Heart left ventricle (tissue), 16 donors: Measurements from ENCODE around the gene CKB. TPM values are rescaled to one million over a fixed set of nuclear protein-coding genes. Genes with fewer than 3 reads are reported as not detected.

Source experiments
- ATAC-seq, 4 donors: fragments of 200-7000 bp; cut with Tn5 transposase; one replicate each; pipeline ENCODE4 v1.9.1; 2020 to 2022; ENCODE audit warnings: moderate library complexity in 4 of 4, mild to moderate bottlenecking in 3 of 4, moderate number of reproducible peaks in 1 of 4
- DNase-seq, 5 donors: peaks; one replicate each; pipeline ENCODE4 v3.0.0-alpha.2; 2020
- H3K27ac ChIP-seq, 12 donors: fragments of 200-600 bp; sonication (generic) in 4 of 12; one replicate each; pipeline versions ENCODE4 v1.5.0 to v1.8.0; 2016 to 2022; ENCODE audit warnings: mild to moderate bottlenecking in 2 of 12
- H3K27me3 ChIP-seq, 9 donors: fragments of 200-600 bp; sonication (generic) in 2 of 9; one replicate each; pipeline versions ENCODE4 v1.5.1 to v1.8.0; 2016 to 2022; ENCODE audit warnings: mild to moderate bottlenecking in 3 of 9
- H3K36me3 ChIP-seq, 9 donors: fragments of 200-600 bp; sonication (generic) in 2 of 9; one replicate each; pipeline versions ENCODE4 v1.5.0 to v1.8.0; 2018 to 2022; ENCODE audit warnings: mild to moderate bottlenecking in 2 of 9
- H3K4me1 ChIP-seq, 12 donors: fragments of 200-600 bp; sonication (generic) in 4 of 12; one replicate each; pipeline versions ENCODE4 v1.5.0 to v1.8.0; 2016 to 2022; ENCODE audit warnings: mild to moderate bottlenecking in 3 of 12
- H3K4me3 ChIP-seq, 12 donors: fragments of 200-600 bp; sonication (generic) in 4 of 12; one replicate each; pipeline versions ENCODE4 v1.5.0 to v1.8.0; 2017 to 2022; ENCODE audit warnings: mild to moderate bottlenecking in 9 of 12, moderate library complexity in 4 of 12
- H3K9me3 ChIP-seq, 12 donors: fragments of 200-600 bp; sonication (generic) in 4 of 12; one replicate each; pipeline versions ENCODE4 v1.5.0 to v1.8.0; 2016 to 2022; ENCODE audit warnings: mild to moderate bottlenecking in 1 of 12
- POLR2A ChIP-seq, 2 donors: fragments of 450-650 bp; IDR thresholded peaks; one replicate each; pipeline ENCODE4 v1.6.1; 2017; ENCODE audit warnings: antibody characterized with exemption in 2 of 2, mild to moderate bottlenecking in 2 of 2, moderate library complexity in 2 of 2
- WGBS, 4 donors: extraction: QIAGEN DNeasy Blood & Tissue Kit in 2 of 4; methylation state at CpG; one replicate each; pipeline versions ENCODE4 v1.1.5 to v1.1.7; 2013 to 2018; 5-methylcytosine and 5-hydroxymethylcytosine counted together
- intact Hi-C, 10 donors: fragments of 100-400 bp; cut with DNase I; formaldehyde crosslinking; loops; one replicate each; pipeline versions ENCODE4 v1.11.1 to v1.14.2; 2022
- polyA plus RNA-seq, 2 donors: library from polyadenylated mRNA; stranded (reverse); fragments of 200-250 nt; gene quantifications; one replicate each; pipeline ENCODE4 v1.2.3, GENCODE V29; 2013
- total RNA-seq, 9 donors: library from RNA; depleted of rRNA in 2 of 9; stranded (reverse); fragments of >200 nt in 2 of 9; fragmentation: NEBNext Ultra II Directional in 3 of 9; extraction: Animal tissue kit (Norgen Biotek cat#: 25700) in 3 of 9; gene quantifications; one replicate each; pipeline versions ENCODE4 v1.1.0 to v1.2.4, GENCODE V29; 2016 to 2023
- TF ChIP-seq, protein P1 (sequence below), 12 donors: fragments of 200-600 bp; sonication (generic) in 4 of 12; IDR thresholded peaks; one replicate each; pipeline versions ENCODE4 v1.5.0 to v1.8.0; 2018 to 2022; ENCODE audit warnings: antibody characterized with exemption in 12 of 12, mild to moderate bottlenecking in 5 of 12
- donor health status: ischemic (EF 13 %, LVEDD 7.1; RV severe dilation, severe dysfunction).
- donor health status: healthy with polysubstance abuse.
- donor health status: DM: no; HTN: yes; CAD: no.
- donor health status: DM: no; HTN: no; CAD: no.
- donor health status: ischemic (EF 25% LVEDD 6.9; RV normal size, moderate dysfunction).
- donor health status: ischemic (EF 25% LVEDD 5.7; RV mildly dilated, moderate dysfunction).
- donor health status: healthy.
- donor health status: DM: yes; HTN: yes; CAD: no.
- donor health status: ischemic (EF 35%, LVEDD 5.7; RV mildly dilated, moderate dysfunction).
- donor health status: nonischemic (EF 11% LVEDD 7.7; RV severe dilation, severe dysfunction).
- donor health status: DM: yes; HTN: yes; CAD: no.
- donor health status: PGD.
- donor health status: ischemic (EF 29% LVEDD 5.4; RV normal size, mild dysfunction).
- donor health status: nonischemic (EF 23%, LVEDD 6.1; RV moderate dilation, normal function).

The CKB gene
- total and polyA plus RNA-seq, 11 donors: 203 to 1,105 (median 529) TPM

DNA sequence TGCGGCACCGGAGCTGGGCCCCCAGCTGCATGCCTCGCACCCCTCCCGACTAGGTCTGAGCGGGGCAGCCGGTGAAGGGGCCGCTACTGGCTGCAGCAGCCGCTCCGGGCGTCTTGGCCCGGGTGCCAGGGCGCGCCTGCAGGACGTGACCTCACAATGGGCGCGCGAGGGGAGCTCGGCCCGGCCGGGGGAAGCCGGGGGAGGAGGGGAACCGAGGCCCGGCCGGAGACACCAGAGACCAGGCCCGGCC, 39.5 kb upstream of the CKB start:
- H3K36me3 ChIP-seq: peaks cover 0 to 44% (median 26%) of the 10 kb centered on the region in 9 donors
- 0 to 2% (median 1%) methylated on average over 6 to 25 of the region's 25 CpGs for WGBS, 4 donors
- peak; percentile 12 to 78 (median 69) for ATAC-seq

DNA sequence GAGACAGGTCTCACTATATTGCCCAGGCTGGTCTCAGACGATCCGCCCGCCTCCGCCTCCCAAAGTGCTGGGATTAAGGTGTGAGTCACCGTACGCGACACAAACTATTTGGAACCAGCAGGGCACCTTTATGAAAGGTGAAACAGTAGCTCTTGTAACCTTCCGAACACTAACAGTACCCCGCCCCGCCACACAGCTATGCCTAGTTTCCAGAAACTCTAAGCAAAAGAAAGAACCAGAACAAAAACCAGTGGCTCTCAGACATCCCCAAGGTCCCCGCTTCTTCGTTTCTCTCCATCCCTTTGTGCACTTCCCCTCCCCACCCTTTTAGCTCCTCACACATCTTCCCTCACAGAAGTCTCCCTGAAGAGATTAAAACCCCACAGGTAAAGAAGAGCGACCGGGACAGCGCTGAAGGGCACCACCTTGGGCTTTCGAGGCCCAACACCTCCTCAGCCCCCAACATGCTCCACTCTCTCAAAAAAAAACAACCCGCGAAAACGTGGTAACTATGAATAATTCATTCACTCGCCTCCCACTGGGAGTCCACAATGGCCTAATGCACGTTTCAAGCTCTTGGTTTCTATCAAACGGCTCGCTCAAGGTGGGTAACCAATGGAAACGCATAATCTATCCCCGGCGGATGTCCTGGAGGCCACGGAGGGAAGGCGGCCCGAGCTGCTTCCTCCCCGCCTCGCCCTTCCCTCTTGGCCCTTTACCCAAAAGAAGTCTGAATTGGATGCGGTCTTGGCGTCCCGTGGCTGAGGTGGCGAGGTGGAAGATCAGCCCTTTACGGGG, 39.0 kb upstream of the CKB start:
- Histone ChIP-seq H3K27me3 (no peaks in the 10 kb centered on the region), H3K36me3 (peaks cover 0 to 44% (median 28%) of the 10 kb centered on the region in 9 donors), H3K4me1 (peaks cover 3 to 81% (median 62%) of the 10 kb centered on the region in 12 donors), H3K9me3 (no peaks in the 10 kb centered on the region), H3K27ac (peak overlapping the region; percentile 92 to 99 (median 96)), H3K4me3 (peak overlapping the region; percentile 62 to 99 (median 86))
- 6 to 10% (median 8%) methylated on average over 33 to 36 of the region's 36 CpGs for WGBS, 4 donors
- intact Hi-C loops: loop anchor here in 1 of 10 donors (10.0 kb wide), 1 partner anchor 153 kb away; the partner anchor contains the start of genes XRCC3 and ZFYVE21
- ATAC-seq (peak; percentile 24 to 74 (median 51)), DNase-seq (peak in 4 of 5 donors; percentile 64 to 70 (median 66))
- TF ChIP-seq POLR2A (IDR thresholded peaks at IDR 0.05): no peak
- TF ChIP-seq, protein P1, sequence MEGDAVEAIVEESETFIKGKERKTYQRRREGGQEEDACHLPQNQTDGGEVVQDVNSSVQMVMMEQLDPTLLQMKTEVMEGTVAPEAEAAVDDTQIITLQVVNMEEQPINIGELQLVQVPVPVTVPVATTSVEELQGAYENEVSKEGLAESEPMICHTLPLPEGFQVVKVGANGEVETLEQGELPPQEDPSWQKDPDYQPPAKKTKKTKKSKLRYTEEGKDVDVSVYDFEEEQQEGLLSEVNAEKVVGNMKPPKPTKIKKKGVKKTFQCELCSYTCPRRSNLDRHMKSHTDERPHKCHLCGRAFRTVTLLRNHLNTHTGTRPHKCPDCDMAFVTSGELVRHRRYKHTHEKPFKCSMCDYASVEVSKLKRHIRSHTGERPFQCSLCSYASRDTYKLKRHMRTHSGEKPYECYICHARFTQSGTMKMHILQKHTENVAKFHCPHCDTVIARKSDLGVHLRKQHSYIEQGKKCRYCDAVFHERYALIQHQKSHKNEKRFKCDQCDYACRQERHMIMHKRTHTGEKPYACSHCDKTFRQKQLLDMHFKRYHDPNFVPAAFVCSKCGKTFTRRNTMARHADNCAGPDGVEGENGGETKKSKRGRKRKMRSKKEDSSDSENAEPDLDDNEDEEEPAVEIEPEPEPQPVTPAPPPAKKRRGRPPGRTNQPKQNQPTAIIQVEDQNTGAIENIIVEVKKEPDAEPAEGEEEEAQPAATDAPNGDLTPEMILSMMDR (IDR thresholded peaks at IDR 0.05): no peak

More for the DNA sequence above, 39.5 kb upstream of the CKB start:
- H3K27me3 ChIP-seq: no peaks in the 10 kb centered on the region
- H3K9me3 ChIP-seq: no peaks in the 10 kb centered on the region
- peaks cover 3 to 75% (median 61%) of the 10 kb centered on the region in 12 donors for H3K4me1 ChIP-seq
- peak in 4 of 5 donors; percentile 60 to 69 (median 68) for DNase-seq
- peak overlapping the region; percentile 62 to 99 (median 86) for H3K4me3 ChIP-seq
- TF ChIP-seq, protein P1 (IDR thresholded peaks at IDR 0.05): no peak
- TF ChIP-seq POLR2A (IDR thresholded peaks at IDR 0.05): no peak
- peak overlapping the region; percentile 92 to 99 (median 96) for H3K27ac ChIP-seq
- intact Hi-C loops: loop anchor here in 1 of 10 donors (10.0 kb wide), 1 partner anchor 153 kb away; the partner anchor contains the start of genes XRCC3 and ZFYVE21

DNA sequence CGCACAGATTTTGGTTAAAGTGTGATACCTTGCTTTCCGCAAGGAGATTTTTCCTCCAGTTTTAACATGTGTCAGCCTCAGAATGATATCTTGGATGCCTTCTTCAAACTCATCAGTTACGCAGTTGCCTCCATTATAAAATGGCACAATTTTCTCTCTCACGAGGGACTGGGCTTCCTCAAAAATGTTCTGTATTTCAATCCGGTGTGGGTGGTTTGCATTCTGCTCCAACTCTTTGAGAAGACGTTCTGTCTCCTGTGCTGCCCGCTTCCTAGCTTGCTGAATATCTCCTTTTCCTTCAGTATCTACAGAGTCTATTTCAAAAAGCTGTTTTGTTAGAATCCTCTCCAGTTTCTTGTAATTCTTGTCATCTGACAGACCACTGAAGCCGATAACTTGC, 38.1 kb upstream of the CKB start:
- Histone ChIP-seq H3K27me3 (no peaks in the 10 kb centered on the region), H3K36me3 (peaks cover 0 to 44% (median 28%) of the 10 kb centered on the region in 9 donors), H3K27ac (peak overlapping the region in 8 of 12 donors; percentile 93 to 99 (median 98)), H3K4me1 (peaks cover 3 to 85% (median 64%) of the 10 kb centered on the region in 12 donors), H3K4me3 (peak overlapping the region in 7 of 12 donors; percentile 79 to 99 (median 96)), H3K9me3 (no peaks in the 10 kb centered on the region)
- WGBS, 4 donors: 68 to 73% (median 69%) methylated on average over 8 of the region's 8 CpGs
- ATAC-seq (no peak), DNase-seq (no peak)
- intact Hi-C loops: loop anchor here in 1 of 10 donors (10.0 kb wide), 1 partner anchor 154 kb away; the partner anchor contains the start of genes XRCC3 and ZFYVE21
- TF ChIP-seq, protein P1 (IDR thresholded peaks at IDR 0.05): no peak
- no peak for TF ChIP-seq POLR2A (IDR thresholded peaks at IDR 0.05)

DNA sequence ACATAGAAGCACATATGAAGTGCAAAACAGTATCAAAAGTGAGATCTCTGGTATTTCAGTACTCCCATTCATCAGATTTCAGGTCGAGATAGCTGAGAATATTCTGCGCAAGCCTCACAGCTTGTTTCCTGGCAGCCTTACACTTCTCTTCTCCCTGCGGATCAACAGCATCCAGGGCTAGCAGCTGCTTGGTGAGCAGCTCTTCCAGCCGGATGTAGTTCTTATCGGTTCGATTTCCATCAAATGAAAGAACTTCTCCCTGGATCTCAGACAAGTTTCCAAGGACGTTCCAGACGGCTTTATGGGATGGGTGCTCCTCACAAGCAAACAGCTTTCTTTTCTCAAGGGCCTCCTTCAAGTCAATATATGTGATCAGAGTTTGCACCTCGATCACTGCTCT, 37.1 kb upstream of the CKB start:
- DNase-seq (no peak), ATAC-seq (no peak)
- Histone ChIP-seq H3K9me3 (no peaks in the 10 kb centered on the region), H3K4me1 (peaks cover 3 to 86% (median 66%) of the 10 kb centered on the region in 12 donors), H3K36me3 (peaks cover 0 to 44% (median 28%) of the 10 kb centered on the region in 9 donors), H3K4me3 (peak overlapping the region in 3 of 12 donors; percentile 0 to 9 (median 5)), H3K27ac (peak overlapping the region in 3 of 12 donors; percentile 30 to 99 (median 98)), H3K27me3 (no peaks in the 10 kb centered on the region)
- TF ChIP-seq POLR2A (IDR thresholded peaks at IDR 0.05): no peak
- TF ChIP-seq, protein P1 (IDR thresholded peaks at IDR 0.05): no peak
- whole genome bisulfite sequencing, 4 donors: 48 to 69% (median 61%) methylated on average over 9 of the region's 9 CpGs
- intact Hi-C loops: loop anchor here in 2 of 10 donors (10.0 kb wide), 2 partner anchors 155 to 1025 kb away; partner anchors contain the start of genes XRCC3 (in 1 of the 2) and ZFYVE21 (in 1 of the 2)
